AG04449 (cell line): Measurements from ENCODE around the gene RCL1.

Experiments
- CTCF ChIA-PET: fragments of 350-600 bp; formaldehyde crosslinking; extraction: SDS; loops from one replicate; lab custom pipeline; 2021; ENCODE audit warnings: antibody characterized with exemption; lab: Yijun Ruan, JAX
- POLR2A ChIA-PET: fragments of 400-600, 350-600 bp; formaldehyde crosslinking; extraction: SDS; loops from one replicate; lab custom pipeline; 2020; ENCODE audit warnings: antibody characterized with exemption, inconsistent platforms; lab: Yijun Ruan, JAX
- DNase-seq: peaks from one replicate; pipeline ENCODE4 v3.0.0-alpha.2; 2010; ENCODE audit warnings: low read depth, low spot score
- H3K4me3 ChIP-seq: 2 replicates; pipeline ENCODE4 v1.5.1; 2011; ENCODE audit warnings: low read depth, mild to moderate bottlenecking, control low read depth, low read length
- TF ChIP-seq, protein P1 (sequence below): IDR thresholded peaks from one replicate; pipeline ENCODE4 v1.5.1; 2011; ENCODE audit warnings: mild to moderate bottlenecking, moderate library complexity, low read length, control low read depth, inconsistent platforms; ENCODE audit not compliant: insufficient read depth; ENCODE audit errors: missing control alignments

The RCL1 gene

DNA sequence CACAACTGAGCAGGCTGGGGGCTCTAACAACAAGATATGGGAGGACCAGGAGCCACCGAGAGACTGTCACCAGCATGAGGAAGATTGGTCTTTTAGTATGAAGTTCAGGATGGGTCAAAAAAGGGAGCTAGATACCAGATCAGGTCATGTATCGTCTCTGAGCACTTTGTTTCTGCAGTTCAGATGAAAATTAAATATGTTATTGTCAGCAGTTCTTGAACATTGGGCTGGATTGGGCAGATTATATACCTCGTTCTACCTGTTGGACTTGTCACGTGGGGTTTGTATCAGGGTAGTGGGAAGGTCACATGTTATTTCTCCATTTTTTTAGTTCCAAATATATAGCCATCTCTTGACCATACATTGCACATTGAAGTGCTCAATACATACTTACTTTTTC lies 47.3 kb downstream of the RCL1 start:
- DNase-seq: no peak
- CTCF ChIA-PET: interaction anchor here (0.7 to 0.9 kb wide), 2 partner anchors 18 to 77 kb away, joined by 3 to 4 read pairs; no protein-coding TSS in a partner anchor
- H3K4me3 ChIP-seq: no peak overlapping the region
- POLR2A ChIA-PET: no interaction called here
- TF ChIP-seq, protein P1, sequence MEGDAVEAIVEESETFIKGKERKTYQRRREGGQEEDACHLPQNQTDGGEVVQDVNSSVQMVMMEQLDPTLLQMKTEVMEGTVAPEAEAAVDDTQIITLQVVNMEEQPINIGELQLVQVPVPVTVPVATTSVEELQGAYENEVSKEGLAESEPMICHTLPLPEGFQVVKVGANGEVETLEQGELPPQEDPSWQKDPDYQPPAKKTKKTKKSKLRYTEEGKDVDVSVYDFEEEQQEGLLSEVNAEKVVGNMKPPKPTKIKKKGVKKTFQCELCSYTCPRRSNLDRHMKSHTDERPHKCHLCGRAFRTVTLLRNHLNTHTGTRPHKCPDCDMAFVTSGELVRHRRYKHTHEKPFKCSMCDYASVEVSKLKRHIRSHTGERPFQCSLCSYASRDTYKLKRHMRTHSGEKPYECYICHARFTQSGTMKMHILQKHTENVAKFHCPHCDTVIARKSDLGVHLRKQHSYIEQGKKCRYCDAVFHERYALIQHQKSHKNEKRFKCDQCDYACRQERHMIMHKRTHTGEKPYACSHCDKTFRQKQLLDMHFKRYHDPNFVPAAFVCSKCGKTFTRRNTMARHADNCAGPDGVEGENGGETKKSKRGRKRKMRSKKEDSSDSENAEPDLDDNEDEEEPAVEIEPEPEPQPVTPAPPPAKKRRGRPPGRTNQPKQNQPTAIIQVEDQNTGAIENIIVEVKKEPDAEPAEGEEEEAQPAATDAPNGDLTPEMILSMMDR: no peak

DNA sequence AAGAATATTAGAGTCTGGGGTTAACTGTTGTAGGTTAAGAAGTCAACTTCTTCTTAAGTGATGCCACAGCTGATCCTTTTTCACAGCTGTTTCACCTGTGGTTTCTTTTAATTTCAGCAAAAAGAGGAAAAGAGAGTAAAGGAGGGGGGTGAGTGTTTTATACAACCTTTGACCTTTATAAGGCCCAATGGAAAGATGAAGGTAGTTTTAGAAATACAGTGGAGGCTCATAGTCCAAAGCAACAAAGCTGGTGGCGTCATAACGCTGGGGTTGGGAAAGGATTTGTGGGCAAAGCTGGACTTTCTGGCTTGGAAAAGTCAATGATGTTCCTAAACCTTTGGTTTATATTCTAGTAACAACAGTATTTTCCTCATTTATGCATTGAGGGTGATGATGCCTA lies 49.5 kb downstream of the RCL1 start:
- DNase-seq: no peak
- ChIA-PET CTCF (interaction anchor here (0.7 kb wide), 1 partner anchor 146 kb away, joined by 3 read pairs; no protein-coding TSS in a partner anchor), POLR2A (no interaction called here)
- TF ChIP-seq, protein P1: no peak
- H3K4me3 ChIP-seq: no peak overlapping the region

DNA sequence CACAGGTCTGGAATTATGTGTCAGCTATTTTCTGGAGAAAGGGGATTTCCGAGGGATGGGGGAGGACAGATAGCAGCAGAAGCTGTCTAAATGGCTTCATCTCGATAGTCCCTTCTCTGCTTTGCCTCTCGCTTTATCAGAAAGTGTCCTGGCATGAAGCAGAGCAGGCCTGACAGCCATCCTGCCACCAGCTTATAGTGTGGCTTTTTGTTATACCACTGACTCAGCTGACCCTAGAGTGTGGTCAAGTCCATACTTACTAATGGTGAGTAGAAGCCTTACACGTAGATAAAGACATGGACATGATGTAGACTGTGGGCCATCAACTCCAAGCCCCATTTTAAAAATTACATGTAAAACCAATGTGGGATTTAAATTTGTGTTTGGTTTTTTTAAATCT lies 50.0 kb downstream of the RCL1 start:
- ChIA-PET POLR2A (no interaction called here), CTCF (interaction anchor here (0.7 kb wide), 1 partner anchor 146 kb away, joined by 3 read pairs; no protein-coding TSS in a partner anchor)
- DNase-seq: no peak
- H3K4me3 ChIP-seq: no peak overlapping the region
- TF ChIP-seq, protein P1: no peak

DNA sequence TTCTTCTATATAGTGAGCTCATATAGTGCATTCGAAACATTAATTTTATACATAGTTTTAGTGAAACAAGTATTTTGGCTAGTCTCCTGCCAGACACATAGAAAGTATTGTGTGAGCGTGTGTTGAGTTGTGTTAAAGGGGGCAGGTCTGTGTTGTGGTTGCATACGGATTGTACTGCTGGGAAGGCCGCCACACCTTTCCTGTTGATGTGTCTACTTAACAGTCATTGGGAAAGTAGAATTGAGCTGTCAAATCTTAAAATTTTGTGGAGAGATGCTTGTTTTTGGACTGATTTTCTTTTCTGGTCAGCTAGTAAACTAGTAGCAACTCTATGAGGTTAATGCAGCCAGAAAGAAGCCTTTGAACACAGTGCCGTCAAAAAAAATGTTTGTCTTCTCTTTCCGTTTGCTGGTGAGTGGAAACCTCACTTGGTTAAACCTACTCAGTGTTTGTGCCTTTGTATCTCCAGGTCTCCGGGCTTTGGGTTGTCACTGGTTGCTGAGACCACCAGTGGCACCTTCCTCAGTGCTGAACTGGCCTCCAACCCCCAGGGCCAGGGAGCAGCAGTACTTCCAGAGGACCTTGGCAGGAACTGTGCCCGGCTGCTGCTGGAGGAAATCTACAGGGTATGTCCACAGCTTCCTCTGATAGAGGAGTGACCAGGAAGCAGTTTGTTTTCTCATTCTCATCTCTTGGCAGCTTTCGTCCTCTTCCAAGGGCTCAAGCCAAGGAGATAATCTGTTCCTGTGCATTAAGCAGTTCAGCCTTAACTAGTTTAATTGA lies 51.5 kb downstream of the RCL1 start:
- CTCF ChIA-PET: interaction anchor here (0.8 kb wide), 1 partner anchor 17 kb away, joined by 3 read pairs; no protein-coding TSS in a partner anchor
- POLR2A ChIA-PET: no interaction called here
- TF ChIP-seq, protein P1: no peak

DNA sequence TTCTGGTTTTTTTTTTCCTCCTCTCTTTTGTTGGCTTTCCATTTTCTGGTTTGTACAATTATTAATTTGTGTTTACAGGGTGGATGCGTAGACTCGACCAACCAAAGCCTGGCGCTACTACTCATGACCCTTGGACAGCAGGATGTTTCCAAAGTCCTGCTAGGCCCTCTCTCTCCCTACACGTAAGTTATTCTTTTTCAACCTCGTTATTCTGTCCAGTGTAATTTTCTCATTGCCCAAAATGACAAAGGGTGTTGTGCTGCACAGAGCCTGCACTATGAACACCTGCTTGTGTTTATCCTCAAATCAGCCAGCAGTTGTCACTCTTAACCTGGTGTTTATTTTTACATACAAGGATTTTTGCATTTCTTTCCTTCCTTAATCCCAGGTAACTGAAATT lies 56.6 kb downstream of the RCL1 start:
- ChIA-PET CTCF (no interaction called here), POLR2A (no interaction called here)
- H3K4me3 ChIP-seq: no peak overlapping the region
- TF ChIP-seq, protein P1: no peak
- DNase-seq: no peak

More for the DNA sequence above, 51.5 kb downstream of the RCL1 start:
- H3K4me3 ChIP-seq: no peak overlapping the region
- no peak for DNase-seq

DNA sequence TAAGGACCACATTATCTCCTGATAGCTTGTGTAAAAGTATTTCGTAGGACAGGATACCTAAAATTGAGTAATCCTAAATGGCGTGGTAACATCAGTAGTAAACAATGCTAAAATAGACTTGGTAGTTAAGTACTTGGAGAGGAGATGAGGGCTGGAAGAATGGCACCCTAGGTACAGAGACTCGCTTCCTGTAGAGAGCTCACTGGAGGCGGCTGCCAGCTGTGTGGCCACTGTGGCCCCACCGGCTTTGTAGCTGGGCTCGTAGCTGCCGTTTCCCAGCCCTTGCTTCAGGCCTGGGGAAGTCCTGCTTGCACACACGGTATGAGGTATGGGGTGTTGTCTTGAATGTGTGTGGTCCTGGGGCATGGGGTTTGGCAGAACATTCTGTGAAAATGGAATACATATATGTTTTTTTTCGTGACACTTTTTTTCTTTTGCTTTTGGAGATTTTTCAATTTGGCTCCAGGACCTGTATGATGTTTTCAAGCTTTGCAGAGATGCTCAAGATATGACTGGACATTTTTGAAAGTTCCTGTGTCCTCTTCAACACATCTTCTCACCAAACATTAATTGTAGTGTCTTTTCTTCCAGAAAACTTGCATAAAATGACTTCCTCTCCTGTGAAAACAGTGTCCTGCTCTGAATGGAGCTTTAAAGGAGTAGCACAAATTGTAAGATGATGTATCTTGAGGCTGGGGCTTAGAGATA lies 58.0 kb downstream of the RCL1 start:
- no peak overlapping the region for H3K4me3 ChIP-seq
- TF ChIP-seq, protein P1: no peak
- ChIA-PET POLR2A (no interaction called here), CTCF (interaction anchor here (0.7 to 0.8 kb wide), 2 partner anchors 11 to 46 kb away, joined by 3 read pairs; no protein-coding TSS in a partner anchor)
- DNase-seq: no peak
